A549 (cell line): Measurements from ENCODE around the gene THRAP3. TPM values are rescaled to one million over a fixed set of nuclear protein-coding genes. Genes with fewer than 3 reads are reported as not detected.

ENCODE experiments used
- ATAC-seq, 2 experiments: fragments of 200-7000 bp in 1 of 2; fragments of >200 bp in 1 of 2; cut with Nextera tagmentation in 1 of 2; cut with Tn5 transposase in 1 of 2; 3 replicates each; pipeline versions ENCODE4 v1.8.0 to v1.9.1; 2018 to 2020; ENCODE audit warnings: mild to moderate bottlenecking in 1 of 2, moderate library complexity in 1 of 2
- CTCF ChIA-PET: fragments of 300-600 bp; sonication (Branson Sonifier 250); formaldehyde crosslinking; extraction: SDS; loops from one replicate; lab custom pipeline; 2021; ENCODE audit warnings: antibody characterized with exemption, inconsistent platforms; lab: Yijun Ruan, JAX
- POLR2A ChIA-PET: fragments of 350-600 bp; formaldehyde crosslinking; extraction: SDS; loops from one replicate; lab custom pipeline; 2021; ENCODE audit warnings: antibody characterized with exemption, inconsistent platforms; lab: Yijun Ruan, JAX
- DNase-seq, 2 experiments: peaks; one replicate each; pipeline versions ENCODE4 v3.0.0 to v3.0.0-alpha.2; 2011 to 2016; ENCODE audit warnings: low read depth in 1 of 2, low spot score in 1 of 2
- FAIRE-seq: peaks from 2 replicates; lab custom pipeline; 2011; peaks lifted over from hg19 to GRCh38; lab: Jason Lieb, UNC
- H3K27ac ChIP-seq, 2 experiments: fragments of >200 bp; sonication (Bioruptor Twin); formaldehyde crosslinking; 3 replicates each; pipeline ENCODE4 v1.5.1; 2016 to 2017
- H3K4me1 ChIP-seq: fragments of >200 bp; sonication (Bioruptor Twin); formaldehyde crosslinking; 3 replicates; pipeline ENCODE4 v1.6.1; 2016
- H3K4me2 ChIP-seq: fragments of >200 bp; sonication (Bioruptor Twin); formaldehyde crosslinking; 3 replicates; pipeline ENCODE4 v1.6.1; 2016
- H3K4me3 ChIP-seq: fragments of >200 bp; sonication (Bioruptor Twin); formaldehyde crosslinking; 3 replicates; pipeline ENCODE4 v1.5.1; 2016
- H3K9me3 ChIP-seq: fragments of >200 bp; sonication (Bioruptor Twin); formaldehyde crosslinking; 3 replicates; pipeline ENCODE4 v1.6.1; 2016
- CBX2 ChIP-seq: fragments of 200-600 bp; sonication (generic); IDR thresholded peaks from 2 replicates; pipeline ENCODE4 v1.6.1; 2016; ENCODE audit warnings: low read depth, mild to moderate bottlenecking, borderline replicate concordance
- CBX8 ChIP-seq: fragments of 200-600 bp; sonication (generic); IDR thresholded peaks from 2 replicates; pipeline ENCODE4 v1.6.1; 2016
- CHD2 ChIP-seq: fragments of 150-350 bp; IDR thresholded peaks from 2 replicates; pipeline ENCODE4 v1.6.1; 2014; ENCODE audit warnings: low read length; ENCODE audit not compliant: partially characterized antibody
- ESRRA ChIP-seq: fragments of 150-350 bp; IDR thresholded peaks from 2 replicates; pipeline ENCODE4 v1.6.1; 2014; ENCODE audit warnings: mild to moderate bottlenecking, low read length, borderline replicate concordance
- FOSB ChIP-seq: fragments of 250-450 bp; sonication (Bioruptor Pico); IDR thresholded peaks from 2 replicates; pipeline ENCODE4 v1.5.0; 2020; ENCODE audit warnings: mild to moderate bottlenecking, moderate library complexity
- FOSL2 ChIP-seq, 2 experiments: fragments of 450-650 bp in 1 of 2; fragments of >200 bp in 1 of 2; sonication (Bioruptor Twin) in 1 of 2; formaldehyde crosslinking; IDR thresholded peaks; 2 replicates each; pipeline versions ENCODE4 v1.5.0 to v1.6.1; 2016 to 2020; ENCODE audit warnings: mild to moderate bottlenecking in 1 of 2, moderate library complexity in 1 of 2
- FOXS1 ChIP-seq: fragments of 250-450 bp; sonication (Bioruptor Pico); IDR thresholded peaks from 2 replicates; pipeline ENCODE4 v1.5.0; 2020; ENCODE audit warnings: mild to moderate bottlenecking, moderate library complexity
- HDAC2 ChIP-seq: fragments of 200-600 bp; sonication (generic); IDR thresholded peaks from 2 replicates; pipeline ENCODE4 v1.6.1; 2016
- HEYL ChIP-seq: fragments of 250-450 bp; sonication (Bioruptor Pico); IDR thresholded peaks from 2 replicates; pipeline ENCODE4 v1.8.0; 2021; ENCODE audit warnings: mild to moderate bottlenecking, moderate library complexity
- HOXB13 ChIP-seq: fragments of 250-450 bp; sonication (Bioruptor Pico); IDR thresholded peaks from 2 replicates; pipeline ENCODE4 v1.5.0; 2020; ENCODE audit warnings: low read depth, mild to moderate bottlenecking, moderate library complexity
- MAZ ChIP-seq: fragments of 150-350 bp; IDR thresholded peaks from 2 replicates; pipeline ENCODE4 v1.6.1; 2014; ENCODE audit warnings: antibody characterized with exemption, low read depth, low read length, borderline replicate concordance
- MYC ChIP-seq: IDR thresholded peaks from 2 replicates; pipeline ENCODE4 v1.6.1; 2012; ENCODE audit warnings: mild to moderate bottlenecking, inconsistent platforms, low read length, improper control_type of control experiment, borderline replicate concordance
- NR3C1 ChIP-seq: fragments of >200 bp; sonication (Bioruptor Twin); formaldehyde crosslinking; IDR thresholded peaks from 3 replicates; pipeline ENCODE4 v1.6.1; 2017
- PHF8 ChIP-seq: fragments of 200-600 bp; sonication (generic); IDR thresholded peaks from 2 replicates; pipeline ENCODE4 v1.6.1; 2016; ENCODE audit warnings: low read depth, mild to moderate bottlenecking, antibody characterized with exemption, moderate library complexity, borderline replicate concordance
- POLR2A ChIP-seq: IDR thresholded peaks from 2 replicates; pipeline ENCODE4 v1.6.1; 2012; ENCODE audit warnings: mild to moderate bottlenecking, low read length
- RFX5 ChIP-seq: fragments of 450-650 bp; IDR thresholded peaks from 2 replicates; pipeline ENCODE4 v1.7.1; 2014; ENCODE audit warnings: antibody characterized with exemption, mild to moderate bottlenecking, moderate library complexity
- RNF2 ChIP-seq: fragments of 200-600 bp; sonication (generic); IDR thresholded peaks from 2 replicates; pipeline ENCODE4 v1.6.1; 2016; ENCODE audit warnings: low read depth, mild to moderate bottlenecking, antibody characterized with exemption, moderate library complexity, borderline replicate concordance
- TFCP2L1 ChIP-seq: fragments of 250-450 bp; sonication (Bioruptor Pico); IDR thresholded peaks from 2 replicates; pipeline ENCODE4 v1.5.0; 2021; ENCODE audit warnings: mild to moderate bottlenecking
- TP53 ChIP-seq: fragments of 250-450 bp; sonication (Bioruptor Pico); IDR thresholded peaks from 2 replicates; pipeline ENCODE4 v1.5.0; 2021; ENCODE audit warnings: mild to moderate bottlenecking, moderate library complexity
- ZC3H11A ChIP-seq: fragments of 450-650 bp; IDR thresholded peaks from 2 replicates; pipeline ENCODE4 v1.6.1; 2014; ENCODE audit warnings: antibody characterized with exemption, mild to moderate bottlenecking
- WGBS: methylation state at CpG from one replicate; pipeline ENCODE4 v1.1.6; 2017; ENCODE audit errors: missing lambda C conversion rate; 5-methylcytosine and 5-hydroxymethylcytosine counted together
- polyA plus RNA-seq, 4 experiments: library from polyadenylated mRNA; depleted of rRNA in 3 of 4; stranded (reverse); fragments of >200 nt; fragmentation: RNase III in 1 of 4; extraction: RNeasy Plus Mini Kit Qiagen cat#74134 plus additional on column Dnase treatment in 1 of 4; gene quantifications; 2 replicates in 3 of 4; 3 replicates in 1 of 4; pipeline ENCODE4 v1.2.3, GENCODE V29; 2011 to 2017
- TF ChIP-seq, protein P1 (sequence below): IDR thresholded peaks from 2 replicates; pipeline ENCODE4 v1.6.1; 2012; ENCODE audit warnings: low read depth, borderline replicate concordance
- TF ChIP-seq, protein P2 (sequence below): fragments of >200 bp; sonication (Bioruptor Twin); formaldehyde crosslinking; IDR thresholded peaks from 2 replicates; pipeline ENCODE4 v1.6.1; 2016
- TF ChIP-seq, protein P3 (sequence below): fragments of >200 bp; sonication (Bioruptor Twin); formaldehyde crosslinking; IDR thresholded peaks from 3 replicates; pipeline ENCODE4 v1.5.1; 2016

Gene THRAP3
- polyA plus RNA-seq, 2 of the 4 experiments (the other 2 are of a cell fraction) = 60.0 to 60.7 TPM

DNA sequence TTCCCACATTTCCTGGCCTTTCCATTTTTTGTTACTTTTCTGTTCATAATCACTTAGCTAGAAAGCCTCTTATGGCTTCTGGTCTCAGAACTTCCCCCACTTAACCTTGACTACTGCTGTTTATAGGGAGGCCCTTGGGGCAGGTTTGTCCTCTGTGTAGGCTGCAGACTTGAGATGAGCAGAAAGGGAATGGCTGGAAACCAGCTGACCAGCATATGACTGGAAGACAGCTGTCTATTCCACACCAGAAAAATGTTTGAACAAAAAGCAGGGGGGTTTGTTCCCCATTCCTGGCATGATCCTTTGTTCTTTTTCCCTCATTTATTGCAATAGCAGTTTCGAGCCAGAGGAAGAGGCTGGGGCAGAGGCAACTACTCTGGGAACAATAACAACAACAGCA, 77.0 kb downstream of the THRAP3 start:
- ATAC-seq = no peak
- no peak for TF ChIP-seq FOSB (CRISPR knock-in tag)
- TF ChIP-seq CHD2 = no peak
- no peak for TF ChIP-seq POLR2A
- TF ChIP-seq ESRRA = no peak
- no peak for TF ChIP-seq RFX5
- no peak for TF ChIP-seq RNF2
- TF ChIP-seq HOXB13 (CRISPR knock-in tag) = no peak
- TF ChIP-seq CBX2 = no peak
- TF ChIP-seq HEYL (CRISPR knock-in tag) = no peak
- TF ChIP-seq, protein P1, sequence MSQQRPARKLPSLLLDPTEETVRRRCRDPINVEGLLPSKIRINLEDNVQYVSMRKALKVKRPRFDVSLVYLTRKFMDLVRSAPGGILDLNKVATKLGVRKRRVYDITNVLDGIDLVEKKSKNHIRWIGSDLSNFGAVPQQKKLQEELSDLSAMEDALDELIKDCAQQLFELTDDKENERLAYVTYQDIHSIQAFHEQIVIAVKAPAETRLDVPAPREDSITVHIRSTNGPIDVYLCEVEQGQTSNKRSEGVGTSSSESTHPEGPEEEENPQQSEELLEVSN = no peak
- TF ChIP-seq, protein P2, sequence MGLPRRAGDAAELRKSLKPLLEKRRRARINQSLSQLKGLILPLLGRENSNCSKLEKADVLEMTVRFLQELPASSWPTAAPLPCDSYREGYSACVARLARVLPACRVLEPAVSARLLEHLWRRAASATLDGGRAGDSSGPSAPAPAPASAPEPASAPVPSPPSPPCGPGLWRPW = no peak
- TF ChIP-seq MAZ = no peak
- TF ChIP-seq FOSL2 (IDR thresholded peaks at IDR 0.05) = no peak
- TF ChIP-seq FOSL2 (CRISPR knock-in tag; IDR thresholded peaks at IDR 0.05) = no peak
- no peak for TF ChIP-seq NR3C1
- no peak for TF ChIP-seq ZC3H11A
- TF ChIP-seq MYC = no peak
- no peak for TF ChIP-seq CBX8
- no peak for TF ChIP-seq TFCP2L1 (CRISPR knock-in tag)
- TF ChIP-seq, all 56 proteins: peak for 0
- Histone ChIP-seq H3K4me3 (no peak overlapping the region), H3K4me2 (no peak overlapping the region), H3K9me3 (no peaks in the 10 kb centered on the region), H3K27ac (peak overlapping the region in 1 of 2 experiments; percentile 56; a peak in 3 of 6 replicates), H3K4me1 (peaks cover 39% of the 10 kb centered on the region)
- WGBS = 87% methylated on average over 1 of the region's 1 CpG
- no peak for FAIRE-seq
- POLR2A ChIA-PET = interaction anchor here (2.1 kb wide), 1 partner anchor 86 kb away, joined by 6 read pairs; no protein-coding TSS in a partner anchor
- no peak for DNase-seq
- CTCF ChIA-PET = interaction anchor here (0.6 to 2.6 kb wide), 9 partner anchors 9 to 134 kb away, joined by 3 to 12 read pairs (median 4); no protein-coding TSS in a partner anchor

DNA sequence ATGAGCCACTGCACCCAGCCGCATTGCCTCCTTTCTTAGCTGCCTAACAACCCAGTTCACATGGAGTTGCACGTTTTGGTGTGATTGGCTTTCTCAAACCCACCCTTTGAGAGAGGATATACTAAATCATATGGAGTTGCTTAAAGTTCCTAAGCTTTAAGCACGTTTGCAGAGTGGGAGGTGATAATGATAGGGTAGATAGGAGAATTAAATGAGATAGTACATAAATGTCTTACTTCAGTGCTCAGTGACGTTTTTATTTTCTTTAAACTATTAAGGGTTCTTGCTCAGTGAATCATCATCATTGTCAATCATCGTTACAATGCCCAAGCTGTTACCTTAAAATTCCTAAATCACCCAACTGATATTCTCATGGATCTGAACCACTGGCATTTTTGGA, 79.0 kb downstream of the THRAP3 start:
- Histone ChIP-seq H3K27ac (no peak overlapping the region), H3K4me1 (peaks cover 46% of the 10 kb centered on the region), H3K4me2 (no peak overlapping the region), H3K9me3 (no peaks in the 10 kb centered on the region), H3K4me3 (no peak overlapping the region)
- POLR2A ChIA-PET = interaction anchor here (0.6 kb wide), 1 partner anchor 161 kb away, joined by 8 read pairs; the partner anchor contains the start of gene MRPS15
- CTCF ChIA-PET = interaction anchor here (1.2 to 2.3 kb wide), 3 partner anchors 18 to 154 kb away, joined by 3 to 10 read pairs (median 7); partner anchors contain the start of gene TRAPPC3
- WGBS = 79% methylated on average over 5 of the region's 5 CpGs
- ATAC-seq (no peak), DNase-seq (no peak), FAIRE-seq (no peak)
- TF ChIP-seq, protein P3, sequence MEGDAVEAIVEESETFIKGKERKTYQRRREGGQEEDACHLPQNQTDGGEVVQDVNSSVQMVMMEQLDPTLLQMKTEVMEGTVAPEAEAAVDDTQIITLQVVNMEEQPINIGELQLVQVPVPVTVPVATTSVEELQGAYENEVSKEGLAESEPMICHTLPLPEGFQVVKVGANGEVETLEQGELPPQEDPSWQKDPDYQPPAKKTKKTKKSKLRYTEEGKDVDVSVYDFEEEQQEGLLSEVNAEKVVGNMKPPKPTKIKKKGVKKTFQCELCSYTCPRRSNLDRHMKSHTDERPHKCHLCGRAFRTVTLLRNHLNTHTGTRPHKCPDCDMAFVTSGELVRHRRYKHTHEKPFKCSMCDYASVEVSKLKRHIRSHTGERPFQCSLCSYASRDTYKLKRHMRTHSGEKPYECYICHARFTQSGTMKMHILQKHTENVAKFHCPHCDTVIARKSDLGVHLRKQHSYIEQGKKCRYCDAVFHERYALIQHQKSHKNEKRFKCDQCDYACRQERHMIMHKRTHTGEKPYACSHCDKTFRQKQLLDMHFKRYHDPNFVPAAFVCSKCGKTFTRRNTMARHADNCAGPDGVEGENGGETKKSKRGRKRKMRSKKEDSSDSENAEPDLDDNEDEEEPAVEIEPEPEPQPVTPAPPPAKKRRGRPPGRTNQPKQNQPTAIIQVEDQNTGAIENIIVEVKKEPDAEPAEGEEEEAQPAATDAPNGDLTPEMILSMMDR = no peak
- TF ChIP-seq ESRRA (no peak), PHF8 (no peak), NR3C1 (no peak), HDAC2 (no peak), TP53 (CRISPR knock-in tag) (no peak), FOXS1 (CRISPR knock-in tag) (no peak)
